ENCODE measurements around the gene GNAQ. TPM values are rescaled to one million over a fixed set of nuclear protein-coding genes. Genes with fewer than 3 reads are reported as not detected.

Gene GNAQ
- total RNA-seq, 4 donors from 2014 or later: 64.0 to 80.4 (median 69.2) TPM

GRCh38 chr9:77989458-77989857 is 42.2 kb downstream of the GNAQ start:
- no peaks in the 10 kb centered on the region for H3K9me3 ChIP-seq
- H3K27me3 ChIP-seq: no peaks in the 10 kb centered on the region
- no peak overlapping the region for H3K4me3 ChIP-seq
- H3K27ac ChIP-seq (replicated peaks in 1 of 4): no peak overlapping the region
- peaks cover 11 to 47% (median 40%) of the 10 kb centered on the region in 4 donors for H3K4me1 ChIP-seq
- H3K36me3 ChIP-seq: peaks cover 0 to 4% (median 0%) of the 10 kb centered on the region in 4 donors
- 71% methylated on average over 2 of the region's 2 CpGs for WGBS
- intact Hi-C loops (cut with DNase I): no loop called here
- DNase-seq (ENCODE audit: extremely low spot score): no peak
- TF ChIP-seq POLR2AphosphoS5 (IDR thresholded peaks at IDR 0.05): no peak
- TF ChIP-seq CTCF (IDR thresholded peaks at IDR 0.05): no peak
- no peak for TF ChIP-seq EP300 (IDR thresholded peaks at IDR 0.05)
- no peak for TF ChIP-seq POLR2A (IDR thresholded peaks at IDR 0.05; ENCODE audit: low read depth)

- DNase-seq (ENCODE audit: extremely low spot score): no peak
- peaks cover 0 to 4% (median 0%) of the 10 kb centered on the region in 4 donors for H3K36me3 ChIP-seq
- no peak for TF ChIP-seq EP300 (IDR thresholded peaks at IDR 0.05)
- no peak for TF ChIP-seq POLR2A (IDR thresholded peaks at IDR 0.05; ENCODE audit: low read depth)
- no peak for TF ChIP-seq POLR2AphosphoS5 (IDR thresholded peaks at IDR 0.05)
- no peak for TF ChIP-seq CTCF (IDR thresholded peaks at IDR 0.05)
- no peak overlapping the region for H3K4me3 ChIP-seq
- H3K9me3 ChIP-seq: no peaks in the 10 kb centered on the region
- peak overlapping the region in 1 of 4 donors; percentile 4 for H3K27ac ChIP-seq (replicated peaks in 1 of 4)
- intact Hi-C loops (cut with DNase I): no loop called here
- H3K4me1 ChIP-seq: peaks cover 11 to 49% (median 40%) of the 10 kb centered on the region in 4 donors
- H3K27me3 ChIP-seq: no peaks in the 10 kb centered on the region
- WGBS: 36% methylated on average over 1 of the region's 1 CpG
Observed at GRCh38 chr9:77988630-77989029, 43.0 kb downstream of the GNAQ start.

- DNase-seq (ENCODE audit: extremely low spot score): no peak
Observed at GRCh38 chr9:77987880-77988525, 43.6 kb downstream of the GNAQ start.

GRCh38 chr9:77987081-77987656 is 44.4 kb downstream of the GNAQ start:
- DNase-seq (ENCODE audit: extremely low spot score): no peak
- Histone ChIP-seq H3K4me3 (no peak overlapping the region), H3K27ac (replicated peaks in 1 of 4) (no peak overlapping the region), H3K9me3 (no peaks in the 10 kb centered on the region), H3K36me3 (peaks cover 0 to 4% (median 0%) of the 10 kb centered on the region in 4 donors), H3K27me3 (no peaks in the 10 kb centered on the region), H3K4me1 (peaks cover 13 to 58% (median 43%) of the 10 kb centered on the region in 4 donors)
- TF ChIP-seq POLR2AphosphoS5 (IDR thresholded peaks at IDR 0.05) (no peak), CTCF (IDR thresholded peaks at IDR 0.05) (no peak), POLR2A (IDR thresholded peaks at IDR 0.05; ENCODE audit: low read depth) (no peak), EP300 (IDR thresholded peaks at IDR 0.05) (no peak)
- WGBS: 91% methylated on average over 7 of the region's 7 CpGs
- intact Hi-C loops (cut with DNase I): no loop called here

More at GRCh38 chr9:77987880-77988525, 43.6 kb downstream of the GNAQ start:
- intact Hi-C loops (cut with DNase I): no loop called here
- TF ChIP-seq CTCF (IDR thresholded peaks at IDR 0.05): no peak
- TF ChIP-seq POLR2AphosphoS5 (IDR thresholded peaks at IDR 0.05): no peak
- no peak for TF ChIP-seq EP300 (IDR thresholded peaks at IDR 0.05)
- Histone ChIP-seq H3K27ac (replicated peaks in 1 of 4) (peak overlapping the region in 1 of 4 donors; percentile 4), H3K4me3 (no peak overlapping the region), H3K27me3 (no peaks in the 10 kb centered on the region), H3K4me1 (peaks cover 11 to 55% (median 40%) of the 10 kb centered on the region in 4 donors), H3K36me3 (peaks cover 0 to 4% (median 0%) of the 10 kb centered on the region in 4 donors), H3K9me3 (no peaks in the 10 kb centered on the region)
- 87% methylated on average over 5 of the region's 5 CpGs for WGBS
